K562 (cell line): ENCODE results near the gene MPZL3. TPM values are rescaled to one million over a fixed set of nuclear protein-coding genes. Genes with fewer than 3 reads are reported as not detected.

Experiments used
- ATAC-seq: fragments of 200-7000 bp; cut with Tn5 transposase; 3 replicates; pipeline ENCODE4 v1.9.1; 2020; ENCODE audit warnings: moderate library complexity
- BruUV-seq: library from RNA; stranded (reverse); fragments of 400-500 nt; replicated peaks from 2 replicates; lab custom pipeline; 2021; lab: Mats Ljungman, UMichigan
- CTCF ChIA-PET: fragments of 300-600 bp; formaldehyde crosslinking; extraction: SDS; loops from one replicate; lab custom pipeline; 2021; ENCODE audit warnings: low intra/inter-chr PET ratio; lab: Yijun Ruan, JAX
- POLR2A ChIA-PET: fragments of 300-600, 350-650 bp; sonication (Branson Sonifier 250); formaldehyde crosslinking; extraction: SDS; loops from one replicate; lab custom pipeline; 2021; ENCODE audit warnings: antibody characterized with exemption, inconsistent platforms; lab: Yijun Ruan, JAX
- DNase-seq, 4 experiments: peaks; one replicate each; pipeline versions ENCODE4 v3.0.0 to v3.0.0-alpha.2; 2011 to 2018; ENCODE audit warnings: low spot score in 3 of 4, mixed read lengths in 3 of 4; ENCODE audit errors: extremely low read depth in 1 of 4
- FAIRE-seq: peaks from 2 replicates; lab custom pipeline; 2011; peaks lifted over from hg19 to GRCh38; lab: Jason Lieb, UNC
- H2AFZ ChIP-seq: 2 replicates; pipeline ENCODE4 v1.6.0; 2011; ENCODE audit warnings: low read depth, low read length, control low read depth, inconsistent platforms
- H3K27ac ChIP-seq: fragments of 200-600 bp; 3 replicates; pipeline ENCODE4 v1.8.0; 2011; ENCODE audit warnings: low read depth, mild to moderate bottlenecking, control low read depth, inconsistent platforms, low read length, moderate library complexity, mixed read lengths; ENCODE audit errors: extremely low read depth
- H3K27me3 ChIP-seq, 2 experiments: fragments of 300-600 bp in 1 of 2; 2 replicates in 1 of 2; 3 replicates in 1 of 2; pipeline versions ENCODE4 v1.6.0 to v1.8.0; 2011; ENCODE audit warnings: inconsistent platforms in 2 of 2, low read length in 2 of 2, mild to moderate bottlenecking in 1 of 2, mixed read lengths in 1 of 2, moderate library complexity in 1 of 2; ENCODE audit not compliant: control insufficient read depth in 2 of 2, insufficient read depth in 2 of 2
- H3K36me3 ChIP-seq: fragments of 300-600 bp; 3 replicates; pipeline ENCODE4 v1.8.0; 2011; ENCODE audit warnings: mild to moderate bottlenecking, low read length, inconsistent platforms; ENCODE audit not compliant: control insufficient read depth, insufficient read depth
- H3K4me1 ChIP-seq, 2 experiments: fragments of 200-600 bp in 1 of 2; replicated peaks in 1 of 2; 2 replicates in 1 of 2; 3 replicates in 1 of 2; pipeline versions ENCODE4 v1.5.1 to v1.8.0; 2011; ENCODE audit warnings: inconsistent platforms in 2 of 2, low read length in 2 of 2, mild to moderate bottlenecking in 1 of 2, mixed read lengths in 1 of 2, moderate library complexity in 1 of 2; ENCODE audit not compliant: control insufficient read depth in 2 of 2, insufficient read depth in 2 of 2
- H3K4me2 ChIP-seq: 2 replicates; pipeline ENCODE4 v1.6.1; 2011; ENCODE audit warnings: low read length, control low read depth, inconsistent platforms, mixed read lengths; ENCODE audit not compliant: insufficient read depth
- H3K4me3 ChIP-seq: fragments of 200-600 bp; sonication (generic), shearing (Covaris generic); 2 replicates; pipeline ENCODE4 v1.5.1; 2016; ENCODE audit warnings: control low read depth, inconsistent platforms
- H3K79me2 ChIP-seq: fragments of 200-600 bp; 3 replicates; pipeline ENCODE4 v1.8.0; 2011; ENCODE audit warnings: low read length, inconsistent platforms; ENCODE audit not compliant: control insufficient read depth, insufficient read depth
- H3K9ac ChIP-seq, 2 experiments: 2 replicates each; pipeline versions ENCODE4 v1.6.0 to v1.6.1; 2011; ENCODE audit warnings: low read depth in 2 of 2, low read length in 2 of 2, control low read depth in 1 of 2, inconsistent platforms in 1 of 2, mild to moderate bottlenecking in 1 of 2, mixed read lengths in 1 of 2; ENCODE audit not compliant: insufficient read depth in 1 of 2
- H3K9me1 ChIP-seq: one replicate; pipeline ENCODE4 v1.6.0; 2011; ENCODE audit warnings: inconsistent platforms, mild to moderate bottlenecking, low read length, moderate library complexity; ENCODE audit not compliant: control insufficient read depth, insufficient read depth
- H3K9me3 ChIP-seq: replicated peaks from 2 replicates; pipeline ENCODE4 v1.5.1; 2011; ENCODE audit warnings: low read depth, low read length, inconsistent platforms; ENCODE audit not compliant: control insufficient read depth, insufficient read depth
- H4K20me1 ChIP-seq: replicated peaks from 2 replicates; pipeline ENCODE4 v1.6.1; 2011; ENCODE audit warnings: low read length, inconsistent platforms, mixed read lengths; ENCODE audit not compliant: control insufficient read depth, insufficient read depth
- ASH1L ChIP-seq: fragments of 450-650 bp; IDR thresholded peaks from 2 replicates; pipeline ENCODE4 v1.6.1; 2018; ENCODE audit warnings: borderline replicate concordance, mild to moderate bottlenecking, low read depth; ENCODE audit not compliant: partially characterized antibody
- HOXB6 ChIP-seq: fragments of 250-450 bp; sonication (Bioruptor Pico); IDR thresholded peaks from 2 replicates; pipeline ENCODE4 v1.5.1; 2022; ENCODE audit warnings: mild to moderate bottlenecking, borderline replicate concordance
- KDM4B ChIP-seq, 2 experiments: fragments of 450-650 bp in 1 of 2; sonication (generic) in 1 of 2; IDR thresholded peaks; 2 replicates each; pipeline ENCODE4 v1.6.1; 2016 to 2017; ENCODE audit warnings: borderline replicate concordance in 2 of 2, antibody characterized with exemption in 1 of 2, low read depth in 1 of 2, mild to moderate bottlenecking in 1 of 2
- MAFG ChIP-seq: fragments of 450-650 bp; conservative IDR thresholded peaks from 2 replicates; pipeline ENCODE4 v1.6.1; 2016; ENCODE audit warnings: missing genetic modification characterization, missing compliant biosample characterization
- NCOA1 ChIP-seq: fragments of 450-650 bp; IDR thresholded peaks from 2 replicates; pipeline ENCODE4 v1.6.1; 2016; ENCODE audit warnings: low read depth
- NCOR1 ChIP-seq: fragments of 450-650 bp; IDR thresholded peaks from 2 replicates; pipeline ENCODE4 v1.6.1; 2016; ENCODE audit warnings: mild to moderate bottlenecking, moderate library complexity
- NEUROD1 ChIP-seq: fragments of 150-350 bp; IDR thresholded peaks from 2 replicates; pipeline ENCODE4 v1.6.1; 2014; ENCODE audit warnings: borderline replicate concordance, low read length, low read depth; ENCODE audit not compliant: partially characterized antibody
- NFIX ChIP-seq: fragments of 250-450 bp; sonication (Bioruptor Pico); IDR thresholded peaks from 2 replicates; pipeline ENCODE4 v1.4.0; 2020; ENCODE audit warnings: low read depth, mild to moderate bottlenecking, moderate library complexity
- PHF20 ChIP-seq: fragments of 450-650 bp; IDR thresholded peaks from 2 replicates; pipeline ENCODE4 v1.6.1; 2018; ENCODE audit not compliant: partially characterized antibody
- RFX5 ChIP-seq: IDR thresholded peaks from 2 replicates; pipeline ENCODE4 v1.6.1; 2011; ENCODE audit warnings: low read depth, mild to moderate bottlenecking, improper control_type of control experiment, low read length
- SMARCB1 ChIP-seq: IDR thresholded peaks from 2 replicates; pipeline ENCODE4 v1.6.1; 2011; ENCODE audit warnings: improper control_type of control experiment, low read depth; ENCODE audit not compliant: insufficient read length
- TAF9B ChIP-seq: fragments of 450-650 bp; IDR thresholded peaks from 2 replicates; pipeline ENCODE4 v1.6.1; 2018; ENCODE audit warnings: mild to moderate bottlenecking; ENCODE audit not compliant: partially characterized antibody
- TCF7L2 ChIP-seq: fragments of 150-350 bp; IDR thresholded peaks from 2 replicates; pipeline ENCODE4 v1.6.1; 2016; ENCODE audit warnings: low read depth, mild to moderate bottlenecking, low read length, moderate library complexity
- ZBTB7A ChIP-seq: IDR thresholded peaks from 2 replicates; pipeline ENCODE4 v1.6.1; 2011; ENCODE audit warnings: low read depth, mild to moderate bottlenecking, low read length, moderate library complexity, borderline replicate concordance; ENCODE audit not compliant: control insufficient read depth
- WGBS: fragments of 100-300 bp; shearing (Covaris generic); methylation state at CpG from one replicate; pipeline ENCODE4 v1.1.6; 2016; ENCODE audit warnings: low coverage, mixed read lengths; ENCODE audit not compliant: insufficient coverage; ENCODE audit errors: missing lambda C conversion rate; 5-methylcytosine and 5-hydroxymethylcytosine counted together
- in situ Hi-C: fragments of 300-500 bp; cut with MboI; formaldehyde crosslinking; loops from 4 replicates; pipeline ENCODE4 v1.15.0; 2018; ENCODE audit warnings: inconsistent platforms, mixed read lengths
- intact Hi-C: fragments of 100-400 bp; cut with micrococcal nuclease; formaldehyde crosslinking; loops from 2 replicates; pipeline ENCODE4 v1.14.2; 2022
- polyA plus RNA-seq, 8 experiments: library from polyadenylated mRNA; depleted of rRNA in 4 of 8; stranded (reverse) in 5 of 8; unstranded in 3 of 8; fragments of >200 nt; fragmentation: Nextera tagmentation in 2 of 8; fragmentation: Illumina TruSeq in 1 of 8; extraction: Ambion mirVana in 2 of 8; extraction: Trizol in 1 of 8; gene quantifications; 2 replicates each; pipeline versions ENCODE4 v1.2.1 to v1.2.3, GENCODE V29; 2011 to 2014; ENCODE audit warnings: inconsistent platforms in 1 of 8, missing spikeins in 1 of 8
- total RNA-seq, 7 experiments: library from RNA; depleted of rRNA in 6 of 7; stranded (reverse); fragments of >200 nt in 6 of 7; fragmentation: Illumina TruSeq in 2 of 7; extraction: Trizol in 2 of 7; gene quantifications; 2 replicates each; pipeline versions ENCODE4 v1.2.1 to v1.2.3, GENCODE V29; 2011 to 2021; ENCODE audit warnings: low replicate concordance in 1 of 7
- TF ChIP-seq, protein P1 (sequence below): IDR thresholded peaks from 2 replicates; pipeline ENCODE4 v1.6.1; 2012; ENCODE audit warnings: low read depth, low read length, improper control_type of control experiment, borderline replicate concordance

Gene MPZL3
- total and polyA plus RNA-seq, 9 of the 15 experiments (the other 6 are each of a cell fraction or from before 2014, with no cell fraction given), result 0.97 to 2.9 (median 1.6) TPM

DNA sequence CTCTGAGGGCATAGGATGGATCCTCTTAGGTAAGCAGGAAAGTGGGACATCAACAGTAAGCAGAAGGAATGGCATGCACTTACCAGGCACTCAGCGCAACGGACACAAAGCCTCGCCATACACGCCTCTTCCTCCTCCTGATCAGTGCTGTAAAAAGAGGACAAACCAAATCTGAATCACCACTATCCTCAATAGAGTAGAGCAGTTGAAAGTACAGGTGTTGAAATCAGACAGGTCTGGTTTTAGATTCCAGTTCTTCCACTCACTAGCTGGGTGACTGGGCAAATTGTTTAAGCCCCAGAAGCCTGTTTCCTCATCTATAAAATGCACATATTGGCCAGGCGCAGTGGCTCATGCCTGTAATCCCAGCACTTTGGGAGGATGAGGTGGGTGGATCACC is 18.8 kb downstream of the MPZL3 start:
- 26% methylated on average over 5 of the region's 5 CpGs for WGBS
- ChIA-PET POLR2A (no interaction called here), CTCF (no interaction called here)
- no peak overlapping the region for H2AFZ ChIP-seq
- no peaks in the 10 kb centered on the region for H3K79me2 ChIP-seq
- H3K9me3 ChIP-seq, result no peaks in the 10 kb centered on the region
- no peak for TF ChIP-seq MAFG (tag)
- TF ChIP-seq, protein P1, sequence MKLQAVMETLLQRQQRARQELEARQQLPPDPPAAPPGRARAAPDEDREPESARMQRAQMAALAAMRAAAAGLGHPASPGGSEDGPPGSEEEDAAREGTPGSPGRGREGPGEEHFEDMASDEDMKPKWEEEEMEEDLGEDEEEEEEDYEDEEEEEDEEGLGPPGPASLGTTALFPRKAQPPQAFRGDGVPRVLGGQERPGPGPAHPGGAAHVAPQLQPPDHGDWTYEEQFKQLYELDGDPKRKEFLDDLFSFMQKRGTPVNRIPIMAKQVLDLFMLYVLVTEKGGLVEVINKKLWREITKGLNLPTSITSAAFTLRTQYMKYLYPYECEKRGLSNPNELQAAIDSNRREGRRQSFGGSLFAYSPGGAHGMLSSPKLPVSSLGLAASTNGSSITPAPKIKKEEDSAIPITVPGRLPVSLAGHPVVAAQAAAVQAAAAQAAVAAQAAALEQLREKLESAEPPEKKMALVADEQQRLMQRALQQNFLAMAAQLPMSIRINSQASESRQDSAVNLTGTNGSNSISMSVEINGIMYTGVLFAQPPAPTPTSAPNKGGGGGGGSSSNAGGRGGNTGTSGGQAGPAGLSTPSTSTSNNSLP, result no peak
- TF ChIP-seq TAF9B, result no peak
- no peak for TF ChIP-seq NCOR1
- TF ChIP-seq SMARCB1, result no peak
- no peak for TF ChIP-seq RFX5
- TF ChIP-seq PHF20, result no peak
- no peak for TF ChIP-seq ASH1L
- TF ChIP-seq NCOA1, result no peak
- TF ChIP-seq ZBTB7A, result no peak
- no peak for TF ChIP-seq KDM4B (IDR thresholded peaks at IDR 0.05; ENCODE audit: borderline replicate concordance in 2 of 2, low read depth in 1 of 2)
- TF ChIP-seq HOXB6 (CRISPR knock-in tag), result no peak
- TF ChIP-seq TCF7L2, result no peak
- TF ChIP-seq NEUROD1, result no peak
- TF ChIP-seq NFIX (CRISPR knock-in tag), result no peak
- intact Hi-C loops, result no loop called here
- H3K9ac ChIP-seq, result no peak overlapping the region
- DNase-seq (no peak), ATAC-seq (no peak), FAIRE-seq (no peak)
- no TSS peak for BruUV-seq
- H3K36me3 ChIP-seq, result no peaks in the 10 kb centered on the region
- H4K20me1 ChIP-seq, result no peaks in the 10 kb centered on the region; the same call in 1 of the 2 replicates
- in situ Hi-C loops, result no loop called here
- H3K27ac ChIP-seq, result no peak overlapping the region
- H3K4me3 ChIP-seq, result no peak overlapping the region
- H3K9me1 ChIP-seq, result no peaks in the 10 kb centered on the region
- peaks cover 4 to 7% of the 10 kb centered on the region in 2 experiments; a peak in 2 of 5 replicates for H3K27me3 ChIP-seq
- H3K4me1 ChIP-seq, result no peaks in the 10 kb centered on the region; a peak in 1 of 5 replicates
- H3K4me2 ChIP-seq, result no peak overlapping the region
